ENCODE measurements around the gene TFDP1. TPM values are rescaled to one million over a fixed set of nuclear protein-coding genes. Genes with fewer than 3 reads are reported as not detected.

The TFDP1 gene
- total RNA-seq, 1 experiment from 2014 or later, result 107 TPM

DNA sequence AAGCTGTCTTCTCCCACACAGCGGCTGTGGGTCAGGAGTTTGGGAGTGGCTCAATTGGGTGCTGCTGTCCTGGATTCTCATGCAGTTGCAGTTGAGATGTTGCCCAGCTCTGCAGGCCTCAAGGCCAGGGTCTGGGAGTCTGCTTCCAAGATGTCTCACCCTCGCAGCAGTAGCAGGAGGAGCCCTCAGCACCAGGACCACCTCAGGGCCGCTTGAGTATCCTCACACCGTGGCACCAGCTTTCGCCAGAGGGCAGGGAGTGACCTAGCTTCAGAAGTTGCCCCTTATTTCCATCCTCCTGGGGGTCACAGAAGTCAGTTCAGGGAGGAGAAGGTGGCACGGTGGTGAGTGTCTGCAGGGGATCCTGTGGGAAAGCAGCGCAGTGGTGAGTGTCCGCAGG, 20.9 kb downstream of the TFDP1 start:
- peaks cover 95% of the 10 kb centered on the region for H3K79me2 ChIP-seq (ENCODE audit: low read depth)
- no peak overlapping the region for H2AFZ ChIP-seq
- ChIA-PET POLR2A (ENCODE audit: unreplicated experiment) (no interaction called here), CTCF (no interaction called here)
- no peak for DNase-seq
- 0 out of 2 replicates have a peak, but pooled peaks cover 3% of the 10 kb centered on the region for H3F3A ChIP-seq (ENCODE audit: insufficient read depth, low read depth)
- intact Hi-C loops (cut with micrococcal nuclease; ENCODE audit: unreplicated experiment), result no loop called here
- H3K9me2 ChIP-seq (ENCODE audit: insufficient read depth), result no peaks in the 10 kb centered on the region
- no peaks in the 10 kb centered on the region for H3K9me3 ChIP-seq (ENCODE audit: insufficient read depth, low read depth)
- no peaks in the 10 kb centered on the region for H3K4me1 ChIP-seq (replicated peaks; ENCODE audit: insufficient read depth)
- H4K20me1 ChIP-seq (ENCODE audit: insufficient read depth), result peaks cover 83% of the 10 kb centered on the region
- no peak overlapping the region for H3K4me2 ChIP-seq
- no peak overlapping the region for H3K4me3 ChIP-seq
- no TSS peak for BruUV-seq (replicated peaks)
- peaks cover under 1% of the 10 kb centered on the region for H3K36me3 ChIP-seq (ENCODE audit: low read depth)
- no peak for TF ChIP-seq EZH2 (IDR thresholded peaks at IDR 0.05; ENCODE audit: low read depth)
- TF ChIP-seq, protein P1, sequence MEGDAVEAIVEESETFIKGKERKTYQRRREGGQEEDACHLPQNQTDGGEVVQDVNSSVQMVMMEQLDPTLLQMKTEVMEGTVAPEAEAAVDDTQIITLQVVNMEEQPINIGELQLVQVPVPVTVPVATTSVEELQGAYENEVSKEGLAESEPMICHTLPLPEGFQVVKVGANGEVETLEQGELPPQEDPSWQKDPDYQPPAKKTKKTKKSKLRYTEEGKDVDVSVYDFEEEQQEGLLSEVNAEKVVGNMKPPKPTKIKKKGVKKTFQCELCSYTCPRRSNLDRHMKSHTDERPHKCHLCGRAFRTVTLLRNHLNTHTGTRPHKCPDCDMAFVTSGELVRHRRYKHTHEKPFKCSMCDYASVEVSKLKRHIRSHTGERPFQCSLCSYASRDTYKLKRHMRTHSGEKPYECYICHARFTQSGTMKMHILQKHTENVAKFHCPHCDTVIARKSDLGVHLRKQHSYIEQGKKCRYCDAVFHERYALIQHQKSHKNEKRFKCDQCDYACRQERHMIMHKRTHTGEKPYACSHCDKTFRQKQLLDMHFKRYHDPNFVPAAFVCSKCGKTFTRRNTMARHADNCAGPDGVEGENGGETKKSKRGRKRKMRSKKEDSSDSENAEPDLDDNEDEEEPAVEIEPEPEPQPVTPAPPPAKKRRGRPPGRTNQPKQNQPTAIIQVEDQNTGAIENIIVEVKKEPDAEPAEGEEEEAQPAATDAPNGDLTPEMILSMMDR (conservative IDR thresholded peaks at IDR 0.05), result no peak
- no peak overlapping the region for H3K27ac ChIP-seq
- no peaks in the 10 kb centered on the region for H3K27me3 ChIP-seq (ENCODE audit: insufficient read depth, low read depth)

DNA sequence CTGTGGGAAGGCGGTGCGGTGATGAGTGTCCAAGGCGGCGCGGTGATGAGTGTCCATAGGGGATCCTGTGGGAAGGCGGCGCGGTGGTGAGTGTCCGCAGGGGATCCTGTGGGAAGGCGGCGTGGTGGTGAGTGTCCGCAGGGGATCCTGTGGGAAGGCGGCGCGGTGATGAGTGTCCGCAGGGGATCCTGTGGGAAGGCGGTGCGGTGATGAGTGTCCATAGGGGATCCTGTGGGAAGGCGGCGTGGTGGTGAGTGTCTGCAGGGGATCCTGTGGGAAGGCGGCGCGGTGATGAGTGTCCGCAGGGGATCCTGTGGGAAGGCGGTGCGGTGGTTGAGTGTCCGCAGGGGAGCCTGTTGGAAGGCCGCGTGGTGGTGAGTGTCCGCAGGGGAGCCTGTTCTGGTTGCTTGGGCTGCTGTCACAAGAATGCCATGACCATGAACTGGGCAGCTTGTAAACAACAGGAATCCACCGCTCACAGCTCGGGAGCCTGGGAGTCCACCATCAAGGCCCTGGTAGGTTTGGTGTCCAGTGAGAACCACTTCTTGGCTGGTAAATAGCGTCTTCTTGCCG, 21.4 kb downstream of the TFDP1 start:
- Histone ChIP-seq H3K4me1 (replicated peaks; ENCODE audit: insufficient read depth) (no peaks in the 10 kb centered on the region), H3K9me2 (ENCODE audit: insufficient read depth) (no peaks in the 10 kb centered on the region), H3F3A (ENCODE audit: insufficient read depth, low read depth) (0 out of 2 replicates have a peak, but pooled peaks cover 3% of the 10 kb centered on the region), H3K27ac (no peak overlapping the region), H3K4me3 (no peak overlapping the region), H3K4me2 (no peak overlapping the region), H2AFZ (no peak overlapping the region), H4K20me1 (ENCODE audit: insufficient read depth) (peaks cover 83% of the 10 kb centered on the region), H3K27me3 (ENCODE audit: insufficient read depth, low read depth) (no peaks in the 10 kb centered on the region), H3K9me3 (ENCODE audit: insufficient read depth, low read depth) (no peaks in the 10 kb centered on the region), H3K36me3 (ENCODE audit: low read depth) (peaks cover 6% of the 10 kb centered on the region), H3K79me2 (ENCODE audit: low read depth) (peaks cover 95% of the 10 kb centered on the region)
- no TSS peak for BruUV-seq (replicated peaks)
- no peak for DNase-seq
- ChIA-PET POLR2A (ENCODE audit: unreplicated experiment) (no interaction called here), CTCF (no interaction called here)
- intact Hi-C loops (cut with micrococcal nuclease; ENCODE audit: unreplicated experiment), result no loop called here
- TF ChIP-seq, protein P1 (conservative IDR thresholded peaks at IDR 0.05), result no peak
- TF ChIP-seq EZH2 (IDR thresholded peaks at IDR 0.05; ENCODE audit: low read depth), result no peak

GRCh38 chr13:113607056-113607888, 22.7 kb downstream of the TFDP1 start:
- CTCF ChIA-PET, result no interaction called here

More at GRCh38 chr13:113607056-113607888, 22.7 kb downstream of the TFDP1 start:
- H3K27me3 ChIP-seq (ENCODE audit: insufficient read depth, low read depth), result no peaks in the 10 kb centered on the region
- no peaks in the 10 kb centered on the region for H3K9me3 ChIP-seq (ENCODE audit: insufficient read depth, low read depth)
- no peak for TF ChIP-seq EZH2 (IDR thresholded peaks at IDR 0.05; ENCODE audit: low read depth)
- TF ChIP-seq, protein P1 (conservative IDR thresholded peaks at IDR 0.05), result no peak
- peaks cover 14% of the 10 kb centered on the region for H3K36me3 ChIP-seq (ENCODE audit: low read depth)
- H3K9me2 ChIP-seq (ENCODE audit: insufficient read depth), result no peaks in the 10 kb centered on the region
- no peak overlapping the region for H3K4me3 ChIP-seq
- intact Hi-C loops (cut with micrococcal nuclease; ENCODE audit: unreplicated experiment), result no loop called here
- 0 out of 2 replicates have a peak, but pooled peaks cover 3% of the 10 kb centered on the region for H3F3A ChIP-seq (ENCODE audit: insufficient read depth, low read depth)
- H2AFZ ChIP-seq, result no peak overlapping the region
- no peaks in the 10 kb centered on the region for H3K4me1 ChIP-seq (replicated peaks; ENCODE audit: insufficient read depth)
- H3K79me2 ChIP-seq (ENCODE audit: low read depth), result peaks cover 93% of the 10 kb centered on the region
- peaks cover 83% of the 10 kb centered on the region for H4K20me1 ChIP-seq (ENCODE audit: insufficient read depth)
- DNase-seq, result no peak
- no peak overlapping the region for H3K4me2 ChIP-seq
- no TSS peak for BruUV-seq (replicated peaks)
- POLR2A ChIA-PET (ENCODE audit: unreplicated experiment), result no interaction called here
- no peak overlapping the region for H3K27ac ChIP-seq
